IMR-90 (cell line): ENCODE results near the gene ZFPM1. TPM values are rescaled to one million over a fixed set of nuclear protein-coding genes. Genes with fewer than 3 reads are reported as not detected.

Experiments
- ATAC-seq: fragments of 200-7000 bp; cut with Tn5 transposase; 2 replicates; pipeline ENCODE4 v1.9.1; 2020; ENCODE audit warnings: low read depth, mild to moderate bottlenecking, moderate library complexity
- BruUV-seq: library from RNA; stranded (reverse); fragments of 400-500 nt; replicated peaks from 2 replicates; lab custom pipeline; 2021; lab: Mats Ljungman, UMichigan
- CTCF ChIA-PET: fragments of 300-600 bp; formaldehyde crosslinking; extraction: SDS; loops from one replicate; lab custom pipeline; 2021; ENCODE audit warnings: antibody characterized with exemption; lab: Yijun Ruan, JAX
- POLR2A ChIA-PET: fragments of 300-600 bp; sonication (Branson Sonifier 250); formaldehyde crosslinking; loops from one replicate; lab custom pipeline; 2022; ENCODE audit warnings: antibody characterized with exemption; ENCODE audit not compliant: unreplicated experiment; lab: Charles Lee
- DNase-seq: peaks from one replicate; pipeline ENCODE4 v3.0.0; 2013
- H2AFZ ChIP-seq: replicated peaks from 2 replicates; pipeline ENCODE3; 2013; ENCODE audit warnings: low read length, mild to moderate bottlenecking; ENCODE audit not compliant: poor library complexity
- H2AK5ac ChIP-seq: 2 replicates; pipeline ENCODE4 v1.6.1; 2013; ENCODE audit warnings: low read depth, low read length, inconsistent platforms
- H2AK9ac ChIP-seq: replicated peaks from 2 replicates; pipeline ENCODE3; 2013; ENCODE audit warnings: mild to moderate bottlenecking, low read depth, low read length, moderate library complexity; ENCODE audit not compliant: poor library complexity
- H2BK120ac ChIP-seq: 2 replicates; pipeline ENCODE4 v1.6.1; 2013; ENCODE audit warnings: low read depth, low read length, inconsistent platforms
- H2BK15ac ChIP-seq: 3 replicates; pipeline ENCODE4 v1.6.1; 2013; ENCODE audit warnings: low read depth, low read length, inconsistent platforms
- H2BK20ac ChIP-seq: 2 replicates; pipeline ENCODE4 v1.6.1; 2013; ENCODE audit warnings: low read depth, mild to moderate bottlenecking, inconsistent platforms, low read length, moderate library complexity
- H2BK5ac ChIP-seq: 2 replicates; pipeline ENCODE4 v1.6.1; 2013; ENCODE audit warnings: mild to moderate bottlenecking, low read depth, low read length, inconsistent platforms; ENCODE audit not compliant: poor library complexity, severe bottlenecking
- H3K14ac ChIP-seq: replicated peaks from 2 replicates; pipeline ENCODE4 v1.6.1; 2013; ENCODE audit warnings: low read depth, low read length, inconsistent platforms
- H3K18ac ChIP-seq: 2 replicates; pipeline ENCODE4 v1.6.1; 2013; ENCODE audit warnings: low read depth, low read length, control low read depth
- H3K23ac ChIP-seq: 2 replicates; pipeline ENCODE4 v1.6.1; 2013; ENCODE audit warnings: low read depth, low read length, inconsistent platforms
- H3K27ac ChIP-seq: 2 replicates; pipeline ENCODE4 v1.5.1; 2013; ENCODE audit warnings: mild to moderate bottlenecking, control low read depth, low read length; ENCODE audit not compliant: insufficient read depth
- H3K27me3 ChIP-seq: 2 replicates; pipeline ENCODE4 v1.6.1; 2013; ENCODE audit warnings: low read length; ENCODE audit not compliant: control insufficient read depth, insufficient read depth
- H3K36me3 ChIP-seq: 2 replicates; pipeline ENCODE4 v1.6.1; 2013; ENCODE audit warnings: low read length, mixed read lengths; ENCODE audit not compliant: control insufficient read depth, insufficient read depth
- H3K4ac ChIP-seq: 2 replicates; pipeline ENCODE4 v1.6.1; 2013; ENCODE audit warnings: low read depth, low read length, inconsistent platforms
- H3K4me1 ChIP-seq: 2 replicates; pipeline ENCODE4 v1.6.1; 2013; ENCODE audit warnings: low read length, mixed read lengths; ENCODE audit not compliant: control insufficient read depth, insufficient read depth
- H3K4me2 ChIP-seq: 2 replicates; pipeline ENCODE4 v1.6.1; 2013; ENCODE audit warnings: low read depth, mild to moderate bottlenecking, control low read depth, low read length, moderate library complexity
- H3K4me3 ChIP-seq: 2 replicates; pipeline ENCODE4 v1.5.1; 2013; ENCODE audit warnings: low read depth, mild to moderate bottlenecking, control low read depth, low read length, moderate library complexity; ENCODE audit not compliant: insufficient read depth
- H3K56ac ChIP-seq: 2 replicates; pipeline ENCODE4 v1.6.1; 2013; ENCODE audit warnings: low read length, inconsistent platforms; ENCODE audit not compliant: insufficient read depth; ENCODE audit errors: extremely low read depth
- H3K79me1 ChIP-seq, 2 experiments: 2 replicates each; pipeline ENCODE4 v1.6.1; 2013; ENCODE audit warnings: low read length in 2 of 2, inconsistent platforms in 1 of 2, low read depth in 1 of 2
- H3K9ac ChIP-seq: 2 replicates; pipeline ENCODE4 v1.6.1; 2013; ENCODE audit warnings: low read depth, low read length, control low read depth
- H3K9me1 ChIP-seq: 2 replicates; pipeline ENCODE4 v1.6.1; 2013; ENCODE audit warnings: low read length, inconsistent platforms; ENCODE audit not compliant: insufficient read depth
- H3K9me3 ChIP-seq: 2 replicates; pipeline ENCODE4 v1.6.1; 2013; ENCODE audit warnings: low read length; ENCODE audit not compliant: control insufficient read depth, insufficient read depth
- H4K20me1 ChIP-seq: 2 replicates; pipeline ENCODE4 v1.6.1; 2013; ENCODE audit warnings: low read length, inconsistent platforms; ENCODE audit not compliant: insufficient read depth
- H4K5ac ChIP-seq: 2 replicates; pipeline ENCODE4 v1.6.1; 2013; ENCODE audit warnings: mild to moderate bottlenecking, low read depth, low read length, control low read depth
- H4K8ac ChIP-seq, 2 experiments: 2 replicates each; pipeline ENCODE4 v1.6.1; 2013; ENCODE audit warnings: low read depth in 2 of 2, low read length in 2 of 2, control low read depth in 1 of 2, inconsistent platforms in 1 of 2
- H4K91ac ChIP-seq: 2 replicates; pipeline ENCODE4 v1.6.1; 2013; ENCODE audit warnings: low read depth, low read length, inconsistent platforms; ENCODE audit not compliant: insufficient read depth
- BHLHE40 ChIP-seq: fragments of 150-350 bp; IDR thresholded peaks from 2 replicates; pipeline ENCODE4 v1.6.1; 2016; ENCODE audit warnings: mild to moderate bottlenecking, low read depth, low read length
- CEBPB ChIP-seq: IDR thresholded peaks from 2 replicates; pipeline ENCODE4 v1.6.1; 2012; ENCODE audit warnings: low read depth, low read length, improper control_type of control experiment
- CHD1 ChIP-seq: IDR thresholded peaks from 2 replicates; pipeline ENCODE4 v1.6.1; 2012; ENCODE audit warnings: low read depth, low read length, improper control_type of control experiment
- CTCF ChIP-seq: conservative IDR thresholded peaks from 2 replicates; pipeline ENCODE4 v1.5.1; 2012; ENCODE audit warnings: mild to moderate bottlenecking, low read depth, low read length, improper control_type of control experiment
- FOS ChIP-seq: fragments of 150-350 bp; IDR thresholded peaks from 2 replicates; pipeline ENCODE4 v1.6.1; 2016; ENCODE audit warnings: low read depth, low read length
- MAFK ChIP-seq: IDR thresholded peaks from 2 replicates; pipeline ENCODE4 v1.6.1; 2012; ENCODE audit warnings: low read depth, low read length, improper control_type of control experiment
- MAZ ChIP-seq: IDR thresholded peaks from 2 replicates; pipeline ENCODE4 v1.6.1; 2012; ENCODE audit warnings: low read depth, mild to moderate bottlenecking, low read length, improper control_type of control experiment, moderate library complexity, borderline replicate concordance
- MXI1 ChIP-seq: IDR thresholded peaks from 2 replicates; pipeline ENCODE4 v1.6.1; 2012; ENCODE audit warnings: low read depth, mild to moderate bottlenecking, low read length, moderate library complexity, borderline replicate concordance
- NFE2L2 ChIP-seq: fragments of 150-350 bp; IDR thresholded peaks from 2 replicates; pipeline ENCODE4 v1.6.1; 2016; ENCODE audit warnings: low read depth, mild to moderate bottlenecking, low read length
- POLR2A ChIP-seq: IDR thresholded peaks from 2 replicates; pipeline ENCODE4 v1.6.1; 2012; ENCODE audit warnings: mild to moderate bottlenecking, low read depth, low read length
- RAD21 ChIP-seq: IDR thresholded peaks from 2 replicates; pipeline ENCODE4 v1.6.1; 2012; ENCODE audit warnings: low read length, improper control_type of control experiment
- RCOR1 ChIP-seq: IDR thresholded peaks from 2 replicates; pipeline ENCODE4 v1.6.1; 2012; ENCODE audit warnings: mild to moderate bottlenecking, low read length, improper control_type of control experiment; ENCODE audit not compliant: insufficient replicate concordance
- RFX5 ChIP-seq: IDR thresholded peaks from 2 replicates; pipeline ENCODE4 v1.8.0; 2012; ENCODE audit warnings: low read depth, mild to moderate bottlenecking, low read length, moderate library complexity
- SMC3 ChIP-seq: fragments of 150-350 bp; IDR thresholded peaks from 2 replicates; pipeline ENCODE4 v1.6.1; 2016; ENCODE audit warnings: low read depth, mild to moderate bottlenecking, antibody characterized with exemption, low read length, moderate library complexity
- WGBS, 2 experiments: methylation state at CpG; one replicate each; pipeline versions ENCODE4 v1.1.5 to v1.1.7; 2013; ENCODE audit warnings: missing lambda C conversion rate in 2 of 2; ENCODE audit not compliant: insufficient read length in 1 of 2; ENCODE audit errors: extremely low coverage in 2 of 2; 5-methylcytosine and 5-hydroxymethylcytosine counted together
- dilution Hi-C: fragments of 300-500 bp; cut with HindIII; formaldehyde crosslinking; loops from one replicate; pipeline ENCODE4 v1.14.3; 2018; ENCODE audit warnings: low sequenced_read_pairs; ENCODE audit not compliant: unreplicated experiment
- in situ Hi-C: fragments of 300-500 bp; cut with MboI; formaldehyde crosslinking; loops from 3 replicates; pipeline ENCODE4 v1.14.3; 2019; ENCODE audit warnings: low sequenced_read_pairs, inconsistent platforms, mixed read lengths
- intact Hi-C: fragments of 100-400 bp; cut with micrococcal nuclease; formaldehyde crosslinking; loops from 2 replicates; pipeline ENCODE4 v1.10.0; 2022
- polyA plus RNA-seq, 3 experiments: library from polyadenylated mRNA; depleted of rRNA; stranded (reverse); fragments of >200 nt; gene quantifications; 2 replicates each; pipeline ENCODE4 v1.2.3, GENCODE V29; 2012; ENCODE audit warnings: low replicate concordance in 1 of 3
- total RNA-seq: library from RNA; depleted of rRNA; stranded (reverse); fragments of >200 nt; gene quantifications from 2 replicates; pipeline ENCODE4 v1.2.3, GENCODE V29; 2012
- TF ChIP-seq, protein P1 (sequence below): fragments of 150-350 bp; IDR thresholded peaks from 2 replicates; pipeline ENCODE4 v1.6.1; 2017; ENCODE audit warnings: mild to moderate bottlenecking, antibody characterized with exemption, low read length, low read depth
- TF ChIP-seq, protein P2 (sequence below): fragments of 150-350 bp; IDR thresholded peaks from 2 replicates; pipeline ENCODE4 v1.6.1; 2016; ENCODE audit warnings: low read depth, mild to moderate bottlenecking, low read length, moderate library complexity, borderline replicate concordance

ZFPM1 gene
- total and polyA plus RNA-seq, 2 of the 4 experiments (the other 2 are of a cell fraction): 0.36 to 1.1 TPM

- no peak overlapping the region for H2BK20ac ChIP-seq
- no peak overlapping the region for H2BK120ac ChIP-seq
- H2AFZ ChIP-seq: no peak overlapping the region
- H3K36me3 ChIP-seq: peaks cover 57% of the 10 kb centered on the region
- H3K56ac ChIP-seq: no peak overlapping the region
- POLR2A ChIA-PET: no interaction called here
- H3K4me1 ChIP-seq: no peaks in the 10 kb centered on the region
- DNase-seq (no peak), ATAC-seq (no peak)
- no peak for TF ChIP-seq POLR2A
- TF ChIP-seq BHLHE40: no peak
- TF ChIP-seq MXI1: no peak
- no peak for TF ChIP-seq RCOR1
- no peak for TF ChIP-seq MAZ
- TF ChIP-seq RAD21: no peak
- TF ChIP-seq NFE2L2: no peak
- TF ChIP-seq RFX5: no peak
- no peak for TF ChIP-seq FOS
- no peak for TF ChIP-seq MAFK
- TF ChIP-seq, protein P1, sequence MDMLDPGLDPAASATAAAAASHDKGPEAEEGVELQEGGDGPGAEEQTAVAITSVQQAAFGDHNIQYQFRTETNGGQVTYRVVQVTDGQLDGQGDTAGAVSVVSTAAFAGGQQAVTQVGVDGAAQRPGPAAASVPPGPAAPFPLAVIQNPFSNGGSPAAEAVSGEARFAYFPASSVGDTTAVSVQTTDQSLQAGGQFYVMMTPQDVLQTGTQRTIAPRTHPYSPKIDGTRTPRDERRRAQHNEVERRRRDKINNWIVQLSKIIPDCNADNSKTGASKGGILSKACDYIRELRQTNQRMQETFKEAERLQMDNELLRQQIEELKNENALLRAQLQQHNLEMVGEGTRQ: no peak
- no peak for TF ChIP-seq CEBPB
- TF ChIP-seq, protein P2, sequence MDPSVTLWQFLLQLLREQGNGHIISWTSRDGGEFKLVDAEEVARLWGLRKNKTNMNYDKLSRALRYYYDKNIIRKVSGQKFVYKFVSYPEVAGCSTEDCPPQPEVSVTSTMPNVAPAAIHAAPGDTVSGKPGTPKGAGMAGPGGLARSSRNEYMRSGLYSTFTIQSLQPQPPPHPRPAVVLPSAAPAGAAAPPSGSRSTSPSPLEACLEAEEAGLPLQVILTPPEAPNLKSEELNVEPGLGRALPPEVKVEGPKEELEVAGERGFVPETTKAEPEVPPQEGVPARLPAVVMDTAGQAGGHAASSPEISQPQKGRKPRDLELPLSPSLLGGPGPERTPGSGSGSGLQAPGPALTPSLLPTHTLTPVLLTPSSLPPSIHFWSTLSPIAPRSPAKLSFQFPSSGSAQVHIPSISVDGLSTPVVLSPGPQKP: no peak
- TF ChIP-seq SMC3: no peak
- no peak for TF ChIP-seq CHD1
- TF ChIP-seq CTCF: no peak
- BruUV-seq: no TSS peak
- WGBS, 2 experiments: no CpG with 5 or more reads among the region's 4 CpGs
- H3K79me1 ChIP-seq: peaks cover 30 to 84% of the 10 kb centered on the region in 2 experiments
- in situ Hi-C loops (no loop called here), intact Hi-C loops (no loop called here), dilution Hi-C loops (no loop called here)
- no peak overlapping the region for H3K4me3 ChIP-seq
- no peak overlapping the region for H3K14ac ChIP-seq
- H3K27ac ChIP-seq: no peak overlapping the region
- no peak overlapping the region for H3K18ac ChIP-seq
- no peak overlapping the region for H3K4me2 ChIP-seq
- H3K4ac ChIP-seq: no peak overlapping the region
- H4K5ac ChIP-seq: no peak overlapping the region
- no peak overlapping the region for H4K91ac ChIP-seq
- CTCF ChIA-PET: no interaction called here
- H3K9ac ChIP-seq: no peak overlapping the region
- peaks cover 6% of the 10 kb centered on the region for H3K9me1 ChIP-seq
- no peaks in the 10 kb centered on the region for H3K9me3 ChIP-seq
- no peak overlapping the region for H2AK9ac ChIP-seq
- H2AK5ac ChIP-seq: no peak overlapping the region
- H2BK15ac ChIP-seq: no peak overlapping the region
- H2BK5ac ChIP-seq: no peak overlapping the region
- H4K20me1 ChIP-seq: peaks cover 84% of the 10 kb centered on the region
- H4K8ac ChIP-seq: no peak overlapping the region
- no peak overlapping the region for H3K23ac ChIP-seq
- H3K27me3 ChIP-seq: no peaks in the 10 kb centered on the region
Observed at GRCh38 chr16:88581033-88581432, 128.0 kb downstream of the ZFPM1 start.
